Cardiac muscle cell (in vitro differentiated cells and primary cell): ENCODE measurements around the gene AUTS2. TPM values are rescaled to one million over a fixed set of nuclear protein-coding genes. Genes with fewer than 3 reads are reported as not detected.

ENCODE experiments used
- DNase-seq, 2 donors: peaks; one replicate each; pipeline versions ENCODE4 v3.0.0 to v3.0.0-alpha.2; 2010 to 2017; ENCODE audit warnings: low read depth in 1 of 2, low spot score in 1 of 2
- H3K27ac ChIP-seq: fragments of 200-600 bp; sonication (generic); 2 replicates; pipeline ENCODE4 v1.5.1; 2016
- H3K27me3 ChIP-seq: fragments of 200-600 bp; sonication (generic); 2 replicates; pipeline ENCODE4 v1.6.0; 2016; ENCODE audit warnings: control low read depth
- H3K36me3 ChIP-seq: fragments of 200-600 bp; sonication (generic); 2 replicates; pipeline ENCODE4 v1.5.1; 2016; ENCODE audit warnings: control low read depth
- H3K4me1 ChIP-seq: fragments of 200-600 bp; sonication (generic); 2 replicates; pipeline ENCODE4 v1.8.1; 2017; ENCODE audit warnings: low read depth, mild to moderate bottlenecking, mixed run types
- H3K4me3 ChIP-seq: fragments of 200-600 bp; sonication (generic); 2 replicates; pipeline ENCODE4 v1.5.1; 2016; ENCODE audit warnings: mild to moderate bottlenecking
- H3K9me3 ChIP-seq: fragments of 200-600 bp; sonication (generic); 2 replicates; pipeline ENCODE4 v1.5.1; 2017; ENCODE audit warnings: low read depth, mild to moderate bottlenecking, control low read depth
- polyA plus RNA-seq: library from polyadenylated mRNA; unstranded; fragments of >200 nt; fragmentation: Nextera tagmentation; extraction: Ambion mirVana; gene quantifications from 2 replicates; pipeline ENCODE4 v1.2.1, GENCODE V29; 2016
- total RNA-seq: library from RNA; depleted of rRNA; stranded (reverse); fragments of >200 nt; gene quantifications from 2 replicates; pipeline ENCODE4 v1.2.3, GENCODE V29; 2016
- TF ChIP-seq, protein P1 (sequence below): IDR thresholded peaks from 2 replicates; pipeline ENCODE4 v1.5.1; 2012; ENCODE audit warnings: low read depth, mild to moderate bottlenecking, low read length

AUTS2 gene
- total and polyA plus RNA-seq, 2 experiments from 2014 or later, result 41.0 to 45.5 TPM

DNA sequence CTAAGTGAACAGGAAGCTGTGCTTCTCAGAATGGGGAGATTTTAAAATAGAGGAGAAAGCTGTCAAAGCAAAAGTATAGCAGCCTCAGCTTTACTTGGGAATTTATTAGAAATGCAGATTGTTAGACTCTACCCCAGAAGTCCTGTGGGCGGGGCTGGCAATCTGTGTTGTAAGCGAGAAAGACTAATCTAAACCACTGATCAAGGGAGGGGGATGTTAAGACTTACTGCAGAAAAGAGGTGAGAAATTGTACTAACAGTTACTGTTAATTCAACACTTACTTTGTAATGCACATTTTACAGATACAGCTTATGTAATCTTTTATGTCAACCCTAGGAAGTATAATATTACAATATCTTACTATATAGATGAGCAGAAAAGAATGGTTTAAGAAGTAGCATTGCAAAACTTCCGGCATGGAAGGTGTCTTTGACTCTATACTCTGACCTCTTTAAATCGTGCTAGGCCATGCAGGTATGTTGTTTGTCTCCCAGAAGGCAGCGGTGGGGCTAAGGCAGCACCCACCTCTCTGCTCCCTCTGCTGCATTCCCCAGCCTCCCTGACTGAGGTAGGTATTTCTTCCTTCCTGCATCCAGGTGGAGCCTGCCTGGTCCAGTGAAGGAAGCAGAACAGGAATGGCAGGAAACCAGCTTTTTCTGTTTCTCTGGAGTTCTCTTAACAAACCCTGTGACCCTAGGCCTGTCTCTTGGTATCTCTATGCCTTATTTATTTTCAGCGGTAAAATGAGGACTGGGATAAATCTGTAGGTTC, 462.2 kb downstream of the AUTS2 start:
- DNase-seq, result no peak
- Histone ChIP-seq H3K9me3 (no peaks in the 10 kb centered on the region), H3K4me3 (no peak overlapping the region), H3K4me1 (peaks cover 44% of the 10 kb centered on the region), H3K27me3 (no peaks in the 10 kb centered on the region), H3K27ac (no peak overlapping the region), H3K36me3 (no peaks in the 10 kb centered on the region)
- TF ChIP-seq, protein P1, sequence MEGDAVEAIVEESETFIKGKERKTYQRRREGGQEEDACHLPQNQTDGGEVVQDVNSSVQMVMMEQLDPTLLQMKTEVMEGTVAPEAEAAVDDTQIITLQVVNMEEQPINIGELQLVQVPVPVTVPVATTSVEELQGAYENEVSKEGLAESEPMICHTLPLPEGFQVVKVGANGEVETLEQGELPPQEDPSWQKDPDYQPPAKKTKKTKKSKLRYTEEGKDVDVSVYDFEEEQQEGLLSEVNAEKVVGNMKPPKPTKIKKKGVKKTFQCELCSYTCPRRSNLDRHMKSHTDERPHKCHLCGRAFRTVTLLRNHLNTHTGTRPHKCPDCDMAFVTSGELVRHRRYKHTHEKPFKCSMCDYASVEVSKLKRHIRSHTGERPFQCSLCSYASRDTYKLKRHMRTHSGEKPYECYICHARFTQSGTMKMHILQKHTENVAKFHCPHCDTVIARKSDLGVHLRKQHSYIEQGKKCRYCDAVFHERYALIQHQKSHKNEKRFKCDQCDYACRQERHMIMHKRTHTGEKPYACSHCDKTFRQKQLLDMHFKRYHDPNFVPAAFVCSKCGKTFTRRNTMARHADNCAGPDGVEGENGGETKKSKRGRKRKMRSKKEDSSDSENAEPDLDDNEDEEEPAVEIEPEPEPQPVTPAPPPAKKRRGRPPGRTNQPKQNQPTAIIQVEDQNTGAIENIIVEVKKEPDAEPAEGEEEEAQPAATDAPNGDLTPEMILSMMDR, result no peak

- DNase-seq, result no peak
- Histone ChIP-seq H3K9me3 (no peaks in the 10 kb centered on the region), H3K36me3 (no peaks in the 10 kb centered on the region), H3K27ac (peak overlapping the region; percentile 71), H3K27me3 (no peaks in the 10 kb centered on the region), H3K4me3 (no peak overlapping the region), H3K4me1 (peaks cover 28% of the 10 kb centered on the region)
- TF ChIP-seq, protein P1, result no peak
Measured at GRCh38 chr7:70063371-70063770, 465.1 kb downstream of the AUTS2 start.

DNA sequence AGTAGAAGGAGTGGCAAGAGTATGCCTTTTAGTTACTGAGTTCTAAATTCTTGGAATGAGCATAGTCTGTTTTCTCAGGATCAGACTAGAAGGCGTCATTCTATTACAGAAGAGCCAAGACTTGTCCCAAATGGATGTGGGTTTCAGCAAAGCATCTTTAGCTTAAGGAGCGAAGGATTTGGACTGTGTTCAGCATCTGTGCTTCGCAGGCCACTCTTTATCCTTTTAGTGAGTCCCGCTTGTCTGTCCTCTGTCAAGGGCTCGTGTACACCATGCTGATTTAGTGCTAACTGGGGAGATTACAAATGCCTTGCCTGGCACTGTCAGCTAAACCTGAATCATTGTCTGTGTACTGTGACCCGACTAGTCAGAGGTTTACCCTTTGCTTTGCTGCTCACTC, 465.7 kb downstream of the AUTS2 start:
- H3K27ac ChIP-seq, result peak overlapping the region; percentile 71
- H3K27me3 ChIP-seq, result no peaks in the 10 kb centered on the region
- H3K4me1 ChIP-seq, result peaks cover 32% of the 10 kb centered on the region
- peak in 1 of 2 donors; percentile 26 for DNase-seq
- no peaks in the 10 kb centered on the region for H3K9me3 ChIP-seq
- no peak overlapping the region for H3K4me3 ChIP-seq
- TF ChIP-seq, protein P1, result no peak
- H3K36me3 ChIP-seq, result no peaks in the 10 kb centered on the region

GRCh38 chr7:70066844-70067243, 468.6 kb downstream of the AUTS2 start:
- Histone ChIP-seq H3K27me3 (no peaks in the 10 kb centered on the region), H3K27ac (no peak overlapping the region), H3K4me1 (peaks cover 33% of the 10 kb centered on the region), H3K36me3 (no peaks in the 10 kb centered on the region), H3K4me3 (no peak overlapping the region), H3K9me3 (no peaks in the 10 kb centered on the region)
- DNase-seq, result no peak
- TF ChIP-seq, protein P1, result no peak

DNA sequence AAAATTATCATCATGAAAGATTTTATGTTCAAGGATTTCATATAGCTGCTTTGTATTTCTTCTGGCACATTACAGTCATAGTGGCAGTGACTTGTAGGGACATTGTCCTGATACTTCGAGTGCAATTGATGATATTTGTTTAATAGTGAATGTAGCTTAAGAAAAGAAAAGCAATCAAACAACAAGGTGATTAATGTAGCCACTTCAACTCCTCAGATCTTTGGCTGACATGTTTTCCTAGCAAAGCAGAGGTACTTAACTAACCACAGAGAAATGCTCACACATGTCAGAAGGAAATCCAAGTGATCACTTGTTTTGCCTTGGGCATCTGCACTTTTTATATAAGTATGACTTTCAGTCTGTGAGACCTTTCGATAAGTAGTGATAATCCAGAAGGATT, 470.3 kb downstream of the AUTS2 start:
- TF ChIP-seq, protein P1, result no peak
- Histone ChIP-seq H3K4me1 (peaks cover 39% of the 10 kb centered on the region), H3K27ac (no peak overlapping the region), H3K4me3 (no peak overlapping the region), H3K9me3 (no peaks in the 10 kb centered on the region), H3K27me3 (no peaks in the 10 kb centered on the region), H3K36me3 (no peaks in the 10 kb centered on the region)
- no peak for DNase-seq
